Testis (tissue), 2 donors: ENCODE measurements around the gene ACVR2B.

Experiments used
- CTCF ChIP-seq, 3 experiments: fragments of 450-650 bp in 2 of 3; fragments of 200-600 bp in 1 of 3; sonication (generic) in 1 of 3; IDR thresholded peaks; one replicate each; pipeline ENCODE4 v1.5.1; 2016 to 2019; ENCODE audit warnings: antibody characterized with exemption in 3 of 3, mild to moderate bottlenecking in 2 of 3, moderate library complexity in 1 of 3
- POLR2A ChIP-seq: fragments of 450-650 bp; IDR thresholded peaks from one replicate; pipeline ENCODE4 v1.6.1; 2017; ENCODE audit warnings: antibody characterized with exemption, mild to moderate bottlenecking, moderate library complexity

GRCh38 chr3:38468765-38469164 is 15.1 kb downstream of the ACVR2B start:
- TF ChIP-seq CTCF (IDR thresholded peaks at IDR 0.05): no peak
- TF ChIP-seq POLR2A: no peak
